Measurements from ENCODE around the gene AGPAT3.
"Not testable (repeated sequence)": the region's sequence is repeated elsewhere in the genome, so short reads cannot be mapped to it uniquely, and the experiment has no call there.

The AGPAT3 gene

DNA sequence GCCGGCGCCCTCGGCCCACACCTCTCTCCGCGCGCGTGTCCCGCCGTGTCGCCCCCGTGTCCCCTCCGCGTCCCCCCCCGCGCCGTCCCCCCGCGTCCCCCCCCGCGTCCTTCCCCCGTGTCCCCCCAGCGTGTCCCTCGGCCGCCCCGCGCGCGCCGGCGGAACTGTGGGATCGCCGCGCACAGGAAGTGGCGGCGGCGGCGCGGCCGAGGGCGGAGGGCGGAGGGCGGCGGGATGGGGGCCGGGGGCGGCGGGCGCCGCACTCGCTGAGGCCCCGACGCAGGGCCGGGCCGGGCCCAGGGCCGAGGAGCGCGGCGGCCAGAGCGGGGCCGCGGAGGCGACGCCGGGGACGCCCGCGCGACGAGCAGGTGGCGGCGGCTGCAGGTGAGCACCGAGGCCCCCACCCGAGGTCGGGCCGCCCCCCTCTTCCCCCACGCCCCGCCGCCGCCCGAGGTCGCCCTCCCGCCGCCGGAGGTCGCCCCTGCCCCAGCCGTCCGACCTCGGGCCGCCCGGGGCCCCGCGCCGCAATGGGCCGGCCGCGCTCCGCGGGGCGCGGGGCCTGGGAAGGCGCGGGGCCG is at the start of gene AGPAT3:
Gene AGPAT3, plus strand, starts transcription at position 262 of the 578 bp plus-strand sequence. CDS start 94,459 bp downstream, outside the sequence.
- in situ Hi-C loops (cut with HindIII; ENCODE audit: low sequenced_read_pairs) = no loop called here

- in situ Hi-C loops (cut with HindIII; ENCODE audit: low sequenced_read_pairs) = loop anchor here (10.0 kb wide), 1 partner anchor 199 kb away; the partner anchor contains the start of gene TRAPPC10
Observed at GRCh38 chr21:43815991-43816390, 49.0 kb upstream of the AGPAT3 start.

DNA sequence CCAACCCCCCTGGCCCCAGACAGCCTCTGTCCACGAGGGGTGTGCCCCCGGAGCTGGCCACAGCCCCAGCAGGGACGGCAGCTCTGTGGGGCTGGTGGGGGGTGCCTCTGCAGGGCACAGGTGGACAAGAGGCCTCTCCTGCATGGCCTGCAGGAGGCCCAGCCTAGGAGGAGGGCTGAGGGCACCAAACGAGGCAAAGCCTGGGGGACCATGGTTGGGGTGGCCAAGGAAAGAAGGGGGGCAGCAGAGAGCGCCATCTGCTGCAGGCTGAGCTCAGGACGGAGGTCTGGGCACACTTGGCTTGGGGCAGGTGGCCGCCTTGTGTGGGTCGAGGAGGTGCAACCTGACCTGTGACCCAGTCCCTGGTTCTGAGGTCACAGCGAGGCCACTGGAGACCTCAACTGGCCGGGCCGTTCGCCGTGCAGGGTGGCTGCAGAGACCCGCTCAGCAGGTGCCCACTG is 48.4 kb upstream of the AGPAT3 start:
- in situ Hi-C loops (cut with HindIII; ENCODE audit: low sequenced_read_pairs) = loop anchor here (10.0 kb wide), 1 partner anchor 198 kb away; the partner anchor contains the start of gene TRAPPC10

GRCh38 chr21:43817157-43818086 is 47.6 kb upstream of the AGPAT3 start:
- in situ Hi-C loops (cut with HindIII; ENCODE audit: low sequenced_read_pairs) = loop anchor here (10.0 kb wide), 1 partner anchor 197 kb away; the partner anchor contains the start of gene TRAPPC10

- in situ Hi-C loops (cut with HindIII; ENCODE audit: low sequenced_read_pairs) = loop anchor here (10.0 kb wide), 1 partner anchor 196 kb away; the partner anchor contains the start of gene TRAPPC10
Observed at GRCh38 chr21:43818685-43819084, 46.3 kb upstream of the AGPAT3 start.

GRCh38 chr21:43819511-43820405 is 45.3 kb upstream of the AGPAT3 start:
- in situ Hi-C loops (cut with HindIII; ENCODE audit: low sequenced_read_pairs) = loop anchor here (10.0 kb wide), 1 partner anchor 195 kb away; the partner anchor contains the start of gene TRAPPC10

GRCh38 chr21:43820466-43820865 is 44.6 kb upstream of the AGPAT3 start:
- in situ Hi-C loops (cut with HindIII; ENCODE audit: low sequenced_read_pairs) = no loop called here

DNA sequence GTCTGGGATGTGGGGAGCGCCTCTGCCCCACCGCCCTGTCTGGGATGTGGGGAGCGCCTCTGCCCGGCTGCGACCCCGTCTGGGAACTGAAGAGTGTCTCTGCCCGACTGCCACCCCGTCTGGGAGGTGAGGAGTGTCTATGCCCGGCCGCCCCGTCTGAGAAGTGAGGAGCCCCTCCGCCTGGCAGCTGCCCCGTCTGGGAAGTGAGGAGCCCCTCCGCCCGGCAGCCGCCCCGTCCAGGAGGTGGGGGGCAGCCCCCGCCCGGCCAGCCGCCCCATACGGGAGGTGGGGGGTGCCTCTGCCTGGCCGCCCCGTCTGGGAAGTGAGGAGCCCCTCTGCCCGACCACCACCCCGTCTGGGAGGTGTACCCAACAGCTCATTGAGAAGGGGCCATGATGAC is 42.9 kb upstream of the AGPAT3 start:
- in situ Hi-C loops (cut with HindIII; ENCODE audit: low sequenced_read_pairs) = not testable (repeated sequence)

GRCh38 chr21:43822741-43823140 is 42.3 kb upstream of the AGPAT3 start:
- in situ Hi-C loops (cut with HindIII; ENCODE audit: low sequenced_read_pairs) = not testable (repeated sequence)

GRCh38 chr21:43824333-43825241 is 40.4 kb upstream of the AGPAT3 start:
- in situ Hi-C loops (cut with HindIII; ENCODE audit: low sequenced_read_pairs) = no loop called here

GRCh38 chr21:43825242-43825935 is 39.6 kb upstream of the AGPAT3 start:
- in situ Hi-C loops (cut with HindIII; ENCODE audit: low sequenced_read_pairs) = no loop called here

- in situ Hi-C loops (cut with HindIII; ENCODE audit: low sequenced_read_pairs) = no loop called here
Observed at GRCh38 chr21:43825936-43826622, 38.9 kb upstream of the AGPAT3 start.

GRCh38 chr21:43826623-43826974 is 38.4 kb upstream of the AGPAT3 start:
- in situ Hi-C loops (cut with HindIII; ENCODE audit: low sequenced_read_pairs) = no loop called here

DNA sequence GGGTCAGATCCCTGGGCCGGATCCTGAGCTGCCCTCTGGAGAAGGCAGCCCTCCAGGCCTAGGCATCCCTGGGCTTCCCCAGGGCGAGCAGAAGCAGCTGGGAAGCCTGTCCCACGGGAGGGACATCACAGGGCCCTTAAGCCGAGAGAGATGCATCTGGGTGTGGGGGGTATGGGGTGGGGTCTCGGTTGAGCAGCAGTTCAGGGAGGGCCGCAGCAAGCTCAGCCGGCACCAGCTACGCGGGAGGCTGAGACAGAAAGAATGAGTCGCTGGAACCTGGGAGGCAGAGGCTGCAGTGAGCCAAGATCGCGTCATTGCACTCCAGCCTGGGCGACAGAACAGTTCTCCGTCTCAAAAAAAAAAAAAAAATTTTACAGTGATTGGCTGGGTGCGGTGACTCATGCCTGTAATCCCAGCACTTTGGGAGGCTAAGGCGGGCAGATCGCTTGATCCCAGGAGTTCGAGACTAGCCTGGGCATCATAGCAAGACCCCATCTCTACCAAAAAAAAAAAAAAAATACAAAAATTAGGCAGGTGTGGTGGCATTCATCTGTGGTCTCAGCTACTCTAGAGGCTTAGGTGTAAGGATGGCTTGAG is 37.9 kb upstream of the AGPAT3 start:
- in situ Hi-C loops (cut with HindIII; ENCODE audit: low sequenced_read_pairs) = no loop called here

DNA sequence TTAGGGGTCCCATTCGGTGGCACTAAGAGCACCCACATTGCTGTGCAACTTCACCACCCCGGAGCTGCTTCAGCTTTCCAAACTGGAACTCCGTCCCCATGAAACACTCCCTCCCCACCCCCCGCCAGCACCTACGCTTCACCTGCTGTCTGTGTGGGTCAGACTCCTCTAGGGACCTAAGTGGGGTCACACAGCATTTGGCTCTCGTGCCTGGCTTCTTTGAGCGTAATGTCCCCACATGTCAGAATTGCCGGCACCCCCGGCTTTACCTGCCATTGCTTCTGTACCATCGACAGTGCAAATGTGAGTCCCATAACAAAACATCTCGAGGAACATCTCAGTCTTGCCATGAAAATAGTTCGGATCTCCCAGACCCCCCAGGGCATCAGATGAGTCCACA is 35.9 kb upstream of the AGPAT3 start:
- in situ Hi-C loops (cut with HindIII; ENCODE audit: low sequenced_read_pairs) = no loop called here

GRCh38 chr21:43829575-43830119 is 35.4 kb upstream of the AGPAT3 start:
- in situ Hi-C loops (cut with HindIII; ENCODE audit: low sequenced_read_pairs) = no loop called here

GRCh38 chr21:43832158-43832550 is 32.9 kb upstream of the AGPAT3 start:
- in situ Hi-C loops (cut with HindIII; ENCODE audit: low sequenced_read_pairs) = no loop called here

DNA sequence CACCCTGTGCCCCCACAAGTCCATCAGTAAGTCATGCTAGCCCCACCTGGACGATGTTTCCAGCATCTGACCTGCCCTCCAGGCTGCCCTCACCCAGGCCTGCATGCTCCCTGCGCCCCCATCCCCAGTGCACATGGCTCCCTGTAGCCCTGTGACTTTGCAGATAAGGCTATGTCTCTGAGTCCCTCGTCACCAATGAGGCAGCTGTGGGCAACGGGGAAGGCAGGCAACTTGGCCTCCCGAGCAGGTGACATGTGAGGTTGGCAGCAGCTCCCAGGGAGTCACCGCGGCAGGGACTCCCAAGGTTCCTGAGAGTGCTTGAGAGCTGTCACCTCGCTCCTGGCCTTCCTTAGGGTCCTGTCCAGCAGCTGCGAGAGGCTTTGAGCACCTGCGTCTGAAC is 32.4 kb upstream of the AGPAT3 start:
- in situ Hi-C loops (cut with HindIII; ENCODE audit: low sequenced_read_pairs) = no loop called here

Data from endothelial cell of hepatic sinusoid (primary cell).